GM20000 (cell line): ENCODE data around the gene RANGRF.

Experiments used
- DNase-seq: peaks from one replicate; pipeline ENCODE4 v3.0.0; 2012; ENCODE audit warnings: low spot score
- CTCF ChIP-seq: IDR thresholded peaks from 2 replicates; pipeline ENCODE4 v1.5.1; 2012; ENCODE audit warnings: mild to moderate bottlenecking, control low read depth; ENCODE audit errors: extremely low read depth, missing control alignments

The RANGRF gene

GRCh38 chr17:8275421-8276290 is 12.8 kb upstream of the RANGRF start:
- TF ChIP-seq CTCF: no peak
- no peak for DNase-seq

- DNase-seq: no peak
- TF ChIP-seq CTCF: no peak
Observed at GRCh38 chr17:8277317-8277716, 11.2 kb upstream of the RANGRF start.

- no peak for TF ChIP-seq CTCF
- DNase-seq: no peak
Observed at GRCh38 chr17:8282345-8282744, 6.1 kb upstream of the RANGRF start.

GRCh38 chr17:8283356-8283755 is 5.1 kb upstream of the RANGRF start:
- no peak for TF ChIP-seq CTCF
- no peak for DNase-seq

GRCh38 chr17:8284126-8284525 is 4.3 kb upstream of the RANGRF start:
- no peak for DNase-seq
- TF ChIP-seq CTCF: no peak

- TF ChIP-seq CTCF: no peak
- no peak for DNase-seq
Observed at GRCh38 chr17:8285270-8286181, 2.9 kb upstream of the RANGRF start.
